SK-N-MC (cell line): ENCODE results near the gene TNFRSF1A.

ENCODE experiments used
- DNase-seq: peaks from one replicate; pipeline ENCODE4 v3.0.0-alpha.2; 2011; ENCODE audit warnings: low read depth, low spot score
- H3K27ac ChIP-seq: fragments of 200-600 bp; sonication (generic); 2 replicates; pipeline ENCODE4 v1.5.1; 2016; ENCODE audit warnings: mixed run types
- H3K36me3 ChIP-seq: fragments of 200-600 bp; sonication (generic); 2 replicates; pipeline ENCODE4 v1.6.1; 2017; ENCODE audit warnings: antibody characterized with exemption, low read length, mixed read lengths; ENCODE audit not compliant: insufficient read depth
- H3K4me3 ChIP-seq: fragments of 200-600 bp; sonication (generic); 2 replicates; pipeline ENCODE4 v1.5.1; 2016
- H3K9ac ChIP-seq: fragments of 200-600 bp; sonication (generic); 2 replicates; pipeline ENCODE4 v1.8.0; 2017; ENCODE audit warnings: mixed run types, mixed read lengths; ENCODE audit not compliant: insufficient read length
- H3K9me3 ChIP-seq: fragments of 200-600 bp; sonication (generic); 2 replicates; pipeline ENCODE4 v1.6.1; 2017; ENCODE audit warnings: low read depth, mild to moderate bottlenecking, antibody characterized with exemption, low read length, moderate library complexity, mixed read lengths
- EZH2 ChIP-seq: fragments of 200-600 bp; sonication (generic); IDR thresholded peaks from one replicate; pipeline ENCODE4 v1.6.1; 2017; ENCODE audit warnings: antibody characterized with exemption
- FOXP2 ChIP-seq: optimal IDR thresholded peaks from 2 replicates; pipeline ENCODE3; 2011; ENCODE audit warnings: mild to moderate bottlenecking, moderate library complexity; ENCODE audit not compliant: insufficient read depth; ENCODE audit errors: extremely low read length, control extremely low read depth
- POLR2AphosphoS5 ChIP-seq: IDR thresholded peaks from 2 replicates; pipeline ENCODE4 v1.6.1; 2012; ENCODE audit warnings: mild to moderate bottlenecking, low read depth, low read length, borderline replicate concordance

TNFRSF1A gene

GRCh38 chr12:6336079-6336888 is 5.6 kb downstream of the TNFRSF1A start:
- H3K4me3 ChIP-seq, result peak overlapping the region; percentile 73
- DNase-seq, result peak; percentile 50
- H3K9me3 ChIP-seq, result no peaks in the 10 kb centered on the region
- TF ChIP-seq EZH2, result no peak
- TF ChIP-seq POLR2AphosphoS5, result peak; percentile 76
- TF ChIP-seq FOXP2, result no peak
- peak overlapping the region; percentile 64 for H3K9ac ChIP-seq
- H3K36me3 ChIP-seq, result peaks cover 34% of the 10 kb centered on the region; the same call in 1 of the 2 replicates
- H3K27ac ChIP-seq, result peak overlapping the region; percentile 89

DNA sequence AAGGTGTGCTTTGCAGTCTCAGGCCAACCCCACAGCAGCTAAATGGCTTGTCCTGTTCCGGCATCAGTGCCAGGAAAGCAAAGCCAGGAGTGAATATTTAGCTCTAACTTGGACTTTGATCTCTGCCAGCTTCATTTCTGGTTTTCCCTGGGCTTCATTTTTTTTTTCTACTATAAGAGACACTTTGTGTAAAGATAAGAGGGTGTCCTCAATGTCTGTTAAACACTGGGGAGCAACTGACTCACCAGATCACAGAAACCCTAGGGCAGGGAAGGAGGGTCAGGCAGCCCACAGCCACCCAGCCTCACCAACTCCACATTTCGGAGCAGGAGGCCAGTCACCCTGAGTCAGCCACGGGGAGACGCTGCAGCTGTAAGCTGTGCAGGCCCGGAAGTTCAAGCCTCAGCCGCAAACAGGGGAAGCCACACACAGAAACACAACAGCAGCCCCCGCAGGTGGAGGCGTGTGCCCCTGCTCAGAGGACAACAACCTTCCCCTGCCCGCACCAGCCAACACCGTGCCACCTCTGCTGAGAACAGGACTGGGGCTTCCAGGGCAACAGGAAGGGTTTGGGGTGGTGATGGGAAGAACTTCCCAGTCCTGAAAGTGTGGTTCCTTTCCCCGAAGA is 6.3 kb downstream of the TNFRSF1A start:
- no peak for TF ChIP-seq FOXP2
- TF ChIP-seq POLR2AphosphoS5, result no peak; the same call in 1 of the 2 replicates
- TF ChIP-seq EZH2, result no peak
- Histone ChIP-seq H3K9me3 (no peaks in the 10 kb centered on the region), H3K4me3 (peak overlapping the region; percentile 73), H3K27ac (peak overlapping the region; percentile 89), H3K9ac (peak overlapping the region; percentile 54), H3K36me3 (peaks cover 41% of the 10 kb centered on the region; the same call in 1 of the 2 replicates)
- DNase-seq, result no peak

DNA sequence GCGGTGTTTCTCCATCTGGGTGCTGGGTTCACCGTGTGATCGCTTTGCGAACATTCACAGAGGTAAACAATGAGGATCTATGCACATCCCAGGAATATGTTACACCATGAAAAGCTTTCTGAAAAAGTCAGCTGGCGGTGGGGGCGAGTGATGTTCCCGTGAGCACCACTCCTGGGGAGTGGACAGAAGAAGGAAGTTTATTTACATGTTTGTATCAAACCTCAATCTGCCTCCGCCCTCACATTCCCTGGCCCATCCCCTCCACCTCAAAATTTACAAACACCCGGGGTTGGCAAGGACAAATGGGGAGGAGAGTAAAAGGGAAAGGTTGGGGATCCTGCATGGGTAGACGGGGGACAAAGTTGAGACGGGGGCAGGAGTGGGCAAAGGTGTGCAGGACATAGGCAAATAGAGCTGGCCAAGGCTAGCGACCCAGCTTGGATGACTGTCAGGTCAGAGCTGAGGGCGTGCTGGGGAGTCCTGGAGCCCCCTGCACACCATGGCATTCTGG is 6.9 kb downstream of the TNFRSF1A start:
- Histone ChIP-seq H3K9me3 (no peaks in the 10 kb centered on the region), H3K9ac (no peak overlapping the region), H3K36me3 (peaks cover 46% of the 10 kb centered on the region; the same call in 1 of the 2 replicates), H3K4me3 (no peak overlapping the region), H3K27ac (peak overlapping the region; percentile 89; the same call in 1 of the 2 replicates)
- DNase-seq, result no peak
- no peak for TF ChIP-seq POLR2AphosphoS5
- no peak for TF ChIP-seq FOXP2
- TF ChIP-seq EZH2, result no peak

- Histone ChIP-seq H3K27ac (0 out of 2 replicates have a peak overlapping the region, but pooled peaks have one; percentile 28), H3K9me3 (no peaks in the 10 kb centered on the region), H3K36me3 (peaks cover 53% of the 10 kb centered on the region; the same call in 1 of the 2 replicates), H3K9ac (no peak overlapping the region), H3K4me3 (no peak overlapping the region)
- DNase-seq, result no peak
- no peak for TF ChIP-seq EZH2
Observed at GRCh38 chr12:6334359-6334758, 7.5 kb downstream of the TNFRSF1A start.

- no peaks in the 10 kb centered on the region for H3K9me3 ChIP-seq
- no peak overlapping the region for H3K4me3 ChIP-seq
- H3K27ac ChIP-seq, result no peak overlapping the region
- H3K36me3 ChIP-seq, result peaks cover 56% of the 10 kb centered on the region; the same call in 1 of the 2 replicates
- no peak for TF ChIP-seq EZH2
- no peak for TF ChIP-seq FOXP2
- no peak for TF ChIP-seq POLR2AphosphoS5
- no peak overlapping the region for H3K9ac ChIP-seq
- DNase-seq, result no peak
Observed at GRCh38 chr12:6333566-6333965, 8.3 kb downstream of the TNFRSF1A start.

DNA sequence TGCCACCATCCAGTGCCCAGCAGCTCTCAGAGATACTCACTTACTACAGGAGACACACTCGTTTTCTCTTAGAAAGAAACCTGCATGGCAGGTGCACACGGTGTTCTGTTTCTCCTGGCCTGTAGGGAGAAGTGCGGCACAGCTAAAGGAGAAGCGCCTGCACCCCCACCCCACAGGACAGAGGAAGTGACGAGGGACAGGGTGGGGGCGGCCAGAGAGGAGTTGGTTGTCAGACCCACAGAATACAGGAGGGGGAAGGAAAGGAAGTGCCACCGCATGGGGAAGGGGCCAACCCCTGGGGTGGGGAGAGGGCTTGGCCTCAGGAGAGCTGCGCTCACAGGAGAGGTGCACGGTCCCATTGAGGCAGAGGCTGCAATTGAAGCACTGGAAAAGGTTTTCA is 8.8 kb downstream of the TNFRSF1A start:
- H3K27ac ChIP-seq, result no peak overlapping the region
- H3K36me3 ChIP-seq, result peaks cover 57% of the 10 kb centered on the region; the same call in 1 of the 2 replicates
- H3K9ac ChIP-seq, result no peak overlapping the region
- DNase-seq, result no peak
- TF ChIP-seq POLR2AphosphoS5, result no peak
- TF ChIP-seq EZH2, result no peak
- TF ChIP-seq FOXP2, result no peak
- H3K4me3 ChIP-seq, result no peak overlapping the region
- no peaks in the 10 kb centered on the region for H3K9me3 ChIP-seq

DNA sequence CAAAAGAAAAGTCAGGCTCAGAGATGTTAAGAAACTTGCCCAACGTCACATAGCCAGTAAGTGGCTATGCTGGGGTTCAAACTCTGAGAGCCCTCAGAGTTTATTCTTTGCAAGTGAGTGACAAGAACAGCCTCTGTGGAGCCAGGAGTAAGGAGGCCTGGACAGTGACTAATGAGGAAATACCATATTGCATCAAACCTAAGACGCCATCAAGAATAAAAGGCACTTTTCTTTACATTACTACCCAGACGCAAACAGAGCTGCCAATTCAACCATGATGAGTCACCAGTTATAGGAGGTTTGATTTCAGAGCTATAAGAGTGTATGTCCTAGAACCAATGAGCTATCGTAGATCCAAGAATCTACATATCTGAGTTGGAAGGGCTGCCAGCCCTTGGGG is 9.4 kb downstream of the TNFRSF1A start:
- DNase-seq, result no peak
- H3K9ac ChIP-seq, result no peak overlapping the region
- H3K27ac ChIP-seq, result no peak overlapping the region
- TF ChIP-seq EZH2, result no peak
- TF ChIP-seq POLR2AphosphoS5, result no peak
- H3K4me3 ChIP-seq, result no peak overlapping the region
- no peaks in the 10 kb centered on the region for H3K9me3 ChIP-seq
- H3K36me3 ChIP-seq, result peaks cover 57% of the 10 kb centered on the region; the same call in 1 of the 2 replicates

DNA sequence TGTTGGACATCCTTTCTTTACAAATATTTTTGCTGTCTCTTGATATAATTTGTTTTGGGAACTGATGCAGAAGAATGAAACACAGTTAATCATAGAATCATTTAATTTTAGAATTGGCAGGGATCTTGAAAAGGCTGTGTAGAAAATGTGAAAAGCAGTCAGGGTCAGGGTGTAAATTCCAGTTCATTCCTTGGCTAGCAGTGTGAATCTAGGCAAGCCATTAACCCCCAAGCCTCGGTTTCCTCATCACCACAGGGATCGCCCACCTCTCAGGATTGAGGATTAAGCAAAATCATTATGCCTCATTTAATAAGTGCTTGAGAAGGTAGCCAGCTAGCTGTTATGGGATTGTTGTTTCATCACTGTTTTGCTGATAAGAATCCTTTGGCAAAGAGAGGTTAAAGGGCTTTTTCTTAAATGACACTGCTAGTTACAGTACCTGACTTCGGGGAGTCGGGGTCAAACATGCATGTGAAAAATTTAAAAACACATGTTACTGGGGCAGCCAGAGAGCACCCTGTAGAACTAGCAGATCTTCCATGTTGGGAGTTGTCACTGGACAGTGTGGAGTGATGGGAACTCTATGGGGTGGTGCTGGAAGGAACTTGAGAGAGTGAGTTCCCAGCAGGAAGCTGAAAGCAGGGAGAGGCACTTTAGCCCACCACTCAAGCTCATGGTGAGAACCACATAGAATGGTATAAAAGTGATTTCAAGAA is 10.7 kb downstream of the TNFRSF1A start:
- H3K9ac ChIP-seq, result no peak overlapping the region
- TF ChIP-seq POLR2AphosphoS5 (no peak), EZH2 (no peak), FOXP2 (no peak)
- no peak overlapping the region for H3K27ac ChIP-seq
- no peak overlapping the region for H3K4me3 ChIP-seq
- no peak for DNase-seq
- H3K9me3 ChIP-seq, result no peaks in the 10 kb centered on the region
- peaks cover 57% of the 10 kb centered on the region; the same call in 1 of the 2 replicates for H3K36me3 ChIP-seq
